Measurements from ENCODE around the gene P2RY6. TPM values are rescaled to one million over a fixed set of nuclear protein-coding genes. Genes with fewer than 3 reads are reported as not detected.

The P2RY6 gene
- total and polyA plus RNA-seq, 2 of the 4 experiments (the other 2 are of a cell fraction), result 0.44 TPM; not detected in 1

GRCh38 chr11:73229896-73230875 lies 42.0 kb upstream of the P2RY6 start (continued):
- TF ChIP-seq USF2 (IDR thresholded peaks at IDR 0.05; ENCODE audit: low read depth, low read length), result no peak
- no peak for TF ChIP-seq POLR2A (IDR thresholded peaks at IDR 0.05; ENCODE audit: low read depth, low read length)
- TF ChIP-seq CEBPB (IDR thresholded peaks at IDR 0.05; ENCODE audit: low read depth, low read length), result no peak

- H3K4ac ChIP-seq (ENCODE audit: low read depth, low read length), result no peak overlapping the region
- H3K27ac ChIP-seq (ENCODE audit: insufficient read depth, low read length), result no peak overlapping the region
- no peak overlapping the region for H3K56ac ChIP-seq (ENCODE audit: extremely low read depth, insufficient read depth, low read length)
- H3K79me1 ChIP-seq (ENCODE audit: low read depth in 1 of 2, low read length in 2 of 2), result no peaks in the 10 kb centered on the region
- no peaks in the 10 kb centered on the region for H4K20me1 ChIP-seq (ENCODE audit: insufficient read depth, low read length)
- dilution Hi-C loops (cut with HindIII; ENCODE audit: low sequenced_read_pairs, unreplicated experiment), result no loop called here
- DNase-seq (no peak), ATAC-seq (ENCODE audit: low read depth) (no peak)
- in situ Hi-C loops (cut with MboI; ENCODE audit: low sequenced_read_pairs), result no loop called here
- H2BK5ac ChIP-seq (ENCODE audit: low read depth, low read length, poor library complexity, severe bottlenecking), result no peak overlapping the region
- no peak overlapping the region for H3K4me3 ChIP-seq (ENCODE audit: insufficient read depth, low read depth, low read length)
- no peak overlapping the region for H4K8ac ChIP-seq (ENCODE audit: low read depth in 2 of 2, low read length in 2 of 2)
- H3K23ac ChIP-seq (ENCODE audit: low read depth, low read length), result no peak overlapping the region
- H3K18ac ChIP-seq (ENCODE audit: low read depth, low read length), result no peak overlapping the region
- intact Hi-C loops (cut with micrococcal nuclease), result no loop called here
- no CpG with 5 or more reads among the region's 7 CpGs for WGBS, 2 experiments (ENCODE audit: extremely low coverage in 2 of 2, insufficient read length in 1 of 2)
- H3K27me3 ChIP-seq (ENCODE audit: control insufficient read depth, insufficient read depth, low read length), result peaks cover 15% of the 10 kb centered on the region
- H2BK20ac ChIP-seq (ENCODE audit: low read depth, low read length), result no peak overlapping the region
- ChIA-PET POLR2A (ENCODE audit: unreplicated experiment) (no interaction called here), CTCF (no interaction called here)
- H3K14ac ChIP-seq (replicated peaks; ENCODE audit: low read depth, low read length), result no peak overlapping the region
- BruUV-seq (replicated peaks), result no TSS peak
- no peak overlapping the region for H2AK5ac ChIP-seq (ENCODE audit: low read depth, low read length)
- H3K9me3 ChIP-seq (ENCODE audit: control insufficient read depth, insufficient read depth, low read length), result no peaks in the 10 kb centered on the region
- H4K5ac ChIP-seq (ENCODE audit: low read depth, low read length), result no peak overlapping the region
- no peak overlapping the region for H2AFZ ChIP-seq (replicated peaks; ENCODE audit: low read length, poor library complexity)
- no peaks in the 10 kb centered on the region for H3K36me3 ChIP-seq (ENCODE audit: control insufficient read depth, insufficient read depth, low read length)
- no peak overlapping the region for H3K4me2 ChIP-seq (ENCODE audit: low read depth, low read length)
- H2BK120ac ChIP-seq (ENCODE audit: low read depth, low read length), result no peak overlapping the region
- no peak overlapping the region for H2AK9ac ChIP-seq (replicated peaks; ENCODE audit: low read depth, low read length, poor library complexity)
- H3K4me1 ChIP-seq (ENCODE audit: control insufficient read depth, insufficient read depth, low read length), result peaks cover 15% of the 10 kb centered on the region; the same call in 1 of the 2 replicates
- H3K9ac ChIP-seq (ENCODE audit: low read depth, low read length), result no peak overlapping the region
- no peak overlapping the region for H2BK15ac ChIP-seq (ENCODE audit: low read depth, low read length)
- TF ChIP-seq CEBPB (IDR thresholded peaks at IDR 0.05; ENCODE audit: low read depth, low read length), result no peak
- no peak for TF ChIP-seq RCOR1 (IDR thresholded peaks at IDR 0.05; ENCODE audit: insufficient replicate concordance, low read length)
- TF ChIP-seq, protein P1, sequence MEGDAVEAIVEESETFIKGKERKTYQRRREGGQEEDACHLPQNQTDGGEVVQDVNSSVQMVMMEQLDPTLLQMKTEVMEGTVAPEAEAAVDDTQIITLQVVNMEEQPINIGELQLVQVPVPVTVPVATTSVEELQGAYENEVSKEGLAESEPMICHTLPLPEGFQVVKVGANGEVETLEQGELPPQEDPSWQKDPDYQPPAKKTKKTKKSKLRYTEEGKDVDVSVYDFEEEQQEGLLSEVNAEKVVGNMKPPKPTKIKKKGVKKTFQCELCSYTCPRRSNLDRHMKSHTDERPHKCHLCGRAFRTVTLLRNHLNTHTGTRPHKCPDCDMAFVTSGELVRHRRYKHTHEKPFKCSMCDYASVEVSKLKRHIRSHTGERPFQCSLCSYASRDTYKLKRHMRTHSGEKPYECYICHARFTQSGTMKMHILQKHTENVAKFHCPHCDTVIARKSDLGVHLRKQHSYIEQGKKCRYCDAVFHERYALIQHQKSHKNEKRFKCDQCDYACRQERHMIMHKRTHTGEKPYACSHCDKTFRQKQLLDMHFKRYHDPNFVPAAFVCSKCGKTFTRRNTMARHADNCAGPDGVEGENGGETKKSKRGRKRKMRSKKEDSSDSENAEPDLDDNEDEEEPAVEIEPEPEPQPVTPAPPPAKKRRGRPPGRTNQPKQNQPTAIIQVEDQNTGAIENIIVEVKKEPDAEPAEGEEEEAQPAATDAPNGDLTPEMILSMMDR (conservative IDR thresholded peaks at IDR 0.05; ENCODE audit: low read depth, low read length), result no peak
- TF ChIP-seq BHLHE40 (IDR thresholded peaks at IDR 0.05; ENCODE audit: low read depth, low read length), result no peak
- TF ChIP-seq CHD1 (IDR thresholded peaks at IDR 0.05; ENCODE audit: low read depth, low read length), result no peak
- no peak for TF ChIP-seq USF2 (IDR thresholded peaks at IDR 0.05; ENCODE audit: low read depth, low read length)
- TF ChIP-seq MAZ (IDR thresholded peaks at IDR 0.05; ENCODE audit: borderline replicate concordance, low read depth, low read length), result no peak
- no peak for TF ChIP-seq RFX5 (IDR thresholded peaks at IDR 0.05; ENCODE audit: low read depth, low read length)
- no peak overlapping the region for H4K91ac ChIP-seq (ENCODE audit: insufficient read depth, low read depth, low read length)
- H3K9me1 ChIP-seq (ENCODE audit: insufficient read depth, low read length), result no peaks in the 10 kb centered on the region
Observed at GRCh38 chr11:73230931-73231330, 41.2 kb upstream of the P2RY6 start.

All from IMR-90 (cell line).